Measurements from ENCODE around the gene CTAG1A. TPM values are rescaled to one million over a fixed set of nuclear protein-coding genes. Genes with fewer than 3 reads are reported as not detected.
"Not testable (repeated sequence)": the region's sequence is repeated elsewhere in the genome, so short reads cannot be mapped to it uniquely, and the experiment has no call there.

CTAG1A gene
- total RNA-seq (not detected), polyA plus RNA-seq (not detected)

- not testable (repeated sequence) for DNase-seq (ENCODE audit: extremely low spot score); H3K36me3 ChIP-seq (ENCODE audit: insufficient read depth); H3K27ac ChIP-seq (ENCODE audit: low read depth); H3K4me3 ChIP-seq (ENCODE audit: low read depth, low read length); H3K4me1 ChIP-seq (ENCODE audit: insufficient read depth)
- WGBS, result no CpG with 5 or more reads among the region's 39 CpGs
These were observed at the start of gene CTAG1A for GRCh38 chrX:154584585-154585183. Gene CTAG1A (plus strand): TSS chrX:154585133. CDS start chrX:154585207, 74 bp downstream.

DNA sequence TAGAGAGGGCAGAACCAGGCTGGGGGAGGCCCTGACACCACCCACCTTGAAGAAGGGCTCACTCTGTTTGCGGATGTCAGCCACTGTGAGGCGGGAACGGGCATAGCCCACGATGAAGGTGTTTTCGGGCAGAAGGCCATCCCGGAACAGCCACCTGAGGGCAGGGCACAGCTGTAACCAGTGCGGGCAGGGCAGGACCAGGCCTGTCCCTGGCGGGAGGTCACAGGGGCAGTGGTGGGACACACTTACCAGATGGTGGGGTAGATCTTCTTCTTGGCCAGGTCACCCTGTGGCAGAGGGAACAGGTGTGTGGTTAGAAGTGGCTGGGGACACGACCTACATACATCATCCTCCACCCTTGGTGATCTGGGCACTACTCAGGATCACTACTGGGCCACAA, 49.0 kb upstream of the CTAG1A start:
- 85% methylated on average over 9 of the region's 9 CpGs for WGBS

GRCh38 chrX:154539077-154539476, 45.9 kb upstream of the CTAG1A start:
- Histone ChIP-seq H3K27ac (ENCODE audit: low read depth) (no peak overlapping the region), H3K4me3 (ENCODE audit: low read depth, low read length) (no peak overlapping the region), H3K36me3 (ENCODE audit: insufficient read depth) (no peaks in the 10 kb centered on the region), H3K4me1 (ENCODE audit: insufficient read depth) (no peaks in the 10 kb centered on the region)
- WGBS, result 92% methylated on average over 8 of the region's 8 CpGs
- no peak for DNase-seq (ENCODE audit: extremely low spot score)

More for the DNA sequence above, 49.0 kb upstream of the CTAG1A start:
- H3K27ac ChIP-seq (ENCODE audit: low read depth), result no peak overlapping the region
- no peak for DNase-seq (ENCODE audit: extremely low spot score)
- H3K36me3 ChIP-seq (ENCODE audit: insufficient read depth), result no peaks in the 10 kb centered on the region
- no peaks in the 10 kb centered on the region for H3K4me1 ChIP-seq (ENCODE audit: insufficient read depth)
- no peak overlapping the region for H3K4me3 ChIP-seq (ENCODE audit: low read depth, low read length)

DNA sequence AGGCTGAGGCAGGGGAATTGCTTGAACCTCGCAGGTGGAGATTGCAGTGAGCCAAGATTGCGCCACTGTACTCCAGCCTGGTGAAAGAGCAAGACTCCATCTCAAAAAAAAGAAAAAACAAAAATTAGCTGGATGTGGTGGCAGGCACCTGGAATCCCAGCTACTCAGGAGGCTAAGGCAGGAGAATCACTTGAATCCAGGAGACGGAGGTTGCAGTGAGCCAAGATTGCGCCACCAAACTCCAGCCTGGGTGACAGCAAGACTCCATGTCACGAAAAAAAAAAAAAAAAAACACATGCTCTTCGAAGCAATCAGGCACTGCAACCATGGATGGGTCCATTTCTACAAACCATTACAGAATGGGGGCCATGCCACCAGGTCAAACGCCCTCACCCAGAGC, 44.6 kb upstream of the CTAG1A start:
- DNase-seq (ENCODE audit: extremely low spot score); H3K4me1 ChIP-seq (ENCODE audit: insufficient read depth); H3K4me3 ChIP-seq (ENCODE audit: low read depth, low read length); H3K36me3 ChIP-seq (ENCODE audit: insufficient read depth): not testable (repeated sequence)
- H3K27ac ChIP-seq (ENCODE audit: low read depth), result peak overlapping the region; percentile 39
- 84% methylated on average over 7 of the region's 7 CpGs for WGBS

- no peak for DNase-seq (ENCODE audit: extremely low spot score)
- no peak overlapping the region for H3K4me3 ChIP-seq (ENCODE audit: low read depth, low read length)
- no peaks in the 10 kb centered on the region for H3K4me1 ChIP-seq (ENCODE audit: insufficient read depth)
- WGBS, result 83% methylated on average over 19 of the region's 19 CpGs
- H3K27ac ChIP-seq (ENCODE audit: low read depth), result peak overlapping the region; percentile 76
- H3K36me3 ChIP-seq (ENCODE audit: insufficient read depth), result no peaks in the 10 kb centered on the region
These were observed 43.9 kb upstream of the CTAG1A start for GRCh38 chrX:154540897-154541535.

DNA sequence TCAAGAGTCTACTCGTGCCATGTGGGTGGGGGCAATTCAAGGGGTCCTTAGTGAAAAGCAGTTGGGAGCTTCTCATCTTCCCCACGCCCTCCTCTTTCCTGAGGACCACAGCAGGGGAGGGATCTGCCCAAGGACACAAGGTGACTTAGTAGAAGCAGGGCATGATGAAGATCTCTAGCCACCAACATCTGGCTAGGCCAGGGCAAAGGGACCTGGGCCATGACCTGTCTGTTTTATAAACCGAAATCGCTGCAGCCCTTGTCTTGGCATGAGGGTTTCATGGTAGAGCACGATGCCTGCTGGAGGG, 43.4 kb upstream of the CTAG1A start:
- no peak for DNase-seq (ENCODE audit: extremely low spot score)
- 53% methylated on average over 5 of the region's 5 CpGs for WGBS
- peak overlapping the region; percentile 76 for H3K27ac ChIP-seq (ENCODE audit: low read depth)
- H3K36me3 ChIP-seq (ENCODE audit: insufficient read depth), result no peaks in the 10 kb centered on the region
- H3K4me1 ChIP-seq (ENCODE audit: insufficient read depth), result no peaks in the 10 kb centered on the region
- no peak overlapping the region for H3K4me3 ChIP-seq (ENCODE audit: low read depth, low read length)

- H3K27ac ChIP-seq (ENCODE audit: low read depth), result peak overlapping the region; percentile 79
- H3K4me1 ChIP-seq (ENCODE audit: insufficient read depth), result no peaks in the 10 kb centered on the region
- no peaks in the 10 kb centered on the region for H3K36me3 ChIP-seq (ENCODE audit: insufficient read depth)
- 42% methylated on average over 12 of the region's 12 CpGs for WGBS
- no peak for DNase-seq (ENCODE audit: extremely low spot score)
- H3K4me3 ChIP-seq (ENCODE audit: low read depth, low read length), result no peak overlapping the region
These were observed 42.8 kb upstream of the CTAG1A start for GRCh38 chrX:154541896-154542722.

DNA sequence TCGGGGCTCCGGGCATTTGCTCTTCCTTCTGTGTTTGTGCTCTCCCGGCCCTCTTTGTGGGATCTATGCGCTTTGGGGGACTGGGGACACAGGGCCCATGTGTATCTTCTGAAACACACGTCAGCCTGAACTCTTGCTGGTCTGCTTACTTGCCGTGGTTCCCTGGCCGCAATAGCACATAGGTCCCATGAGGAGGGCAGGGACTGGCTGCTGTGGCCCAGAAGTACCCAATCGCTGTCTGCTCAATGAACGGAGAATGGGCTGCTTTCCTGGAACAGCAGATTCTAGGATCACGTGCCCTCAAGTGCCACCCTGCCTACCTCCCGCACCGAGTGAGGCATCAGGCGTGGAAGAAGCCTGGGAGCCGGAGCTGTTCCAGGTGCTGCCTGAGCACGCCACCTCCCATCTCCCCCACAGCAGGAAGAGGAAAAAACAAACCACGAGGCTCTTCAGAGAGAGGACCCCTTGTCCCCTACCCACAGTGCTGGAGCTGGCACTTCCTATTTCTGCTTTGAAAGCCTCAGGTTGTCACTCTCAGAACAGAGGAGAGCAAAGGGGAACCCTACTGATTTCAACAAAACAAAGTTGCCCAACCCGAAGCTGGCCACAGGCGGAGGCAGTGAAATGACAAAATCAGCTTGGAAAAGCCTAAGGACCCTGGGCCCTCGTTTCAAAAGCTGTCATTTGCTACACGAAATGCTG, 42.1 kb upstream of the CTAG1A start:
- DNase-seq (ENCODE audit: extremely low spot score), result no peak

DNA sequence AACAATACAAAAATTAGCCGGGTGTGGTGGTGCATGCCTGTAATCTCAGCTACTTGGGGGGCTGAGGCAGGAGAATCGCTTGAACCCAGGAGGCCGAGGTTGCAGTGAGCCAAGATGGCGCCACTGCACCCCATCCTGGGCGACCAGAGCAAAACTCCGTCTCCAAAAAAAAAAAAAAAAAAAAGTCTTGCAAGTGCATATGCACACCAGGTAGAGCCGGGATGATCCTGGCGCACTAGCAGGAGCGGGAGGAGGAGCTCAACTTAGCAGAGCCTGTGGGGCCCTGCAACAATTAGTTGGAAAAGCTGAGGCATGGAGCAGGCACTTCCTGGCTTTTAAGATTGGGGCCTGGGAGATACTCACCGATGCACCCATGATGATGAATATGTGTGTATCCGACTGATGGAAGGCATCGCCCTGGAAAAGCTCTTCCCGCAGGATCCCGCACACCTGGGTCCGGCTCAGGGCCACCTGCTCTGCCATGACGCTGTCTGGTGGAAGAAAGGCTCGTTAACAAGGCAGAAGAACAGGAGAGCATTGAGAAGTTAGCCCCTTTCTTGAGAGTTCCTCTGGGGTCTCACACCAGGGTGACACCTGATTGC, 39.2 kb upstream of the CTAG1A start:
- Histone ChIP-seq H3K36me3 (ENCODE audit: insufficient read depth) (no peaks in the 10 kb centered on the region), H3K4me3 (ENCODE audit: low read depth, low read length) (no peak overlapping the region), H3K4me1 (ENCODE audit: insufficient read depth) (no peaks in the 10 kb centered on the region), H3K27ac (ENCODE audit: low read depth) (no peak overlapping the region)
- DNase-seq (ENCODE audit: extremely low spot score), result no peak
- WGBS, result 92% methylated on average over 17 of the region's 17 CpGs

More for the DNA sequence above, 42.1 kb upstream of the CTAG1A start:
- 71% methylated on average over 20 of the region's 20 CpGs for WGBS
- H3K36me3 ChIP-seq (ENCODE audit: insufficient read depth), result no peaks in the 10 kb centered on the region
- no peak overlapping the region for H3K4me3 ChIP-seq (ENCODE audit: low read depth, low read length)
- peak overlapping the region; percentile 79 for H3K27ac ChIP-seq (ENCODE audit: low read depth)
- H3K4me1 ChIP-seq (ENCODE audit: insufficient read depth), result no peaks in the 10 kb centered on the region

DNA sequence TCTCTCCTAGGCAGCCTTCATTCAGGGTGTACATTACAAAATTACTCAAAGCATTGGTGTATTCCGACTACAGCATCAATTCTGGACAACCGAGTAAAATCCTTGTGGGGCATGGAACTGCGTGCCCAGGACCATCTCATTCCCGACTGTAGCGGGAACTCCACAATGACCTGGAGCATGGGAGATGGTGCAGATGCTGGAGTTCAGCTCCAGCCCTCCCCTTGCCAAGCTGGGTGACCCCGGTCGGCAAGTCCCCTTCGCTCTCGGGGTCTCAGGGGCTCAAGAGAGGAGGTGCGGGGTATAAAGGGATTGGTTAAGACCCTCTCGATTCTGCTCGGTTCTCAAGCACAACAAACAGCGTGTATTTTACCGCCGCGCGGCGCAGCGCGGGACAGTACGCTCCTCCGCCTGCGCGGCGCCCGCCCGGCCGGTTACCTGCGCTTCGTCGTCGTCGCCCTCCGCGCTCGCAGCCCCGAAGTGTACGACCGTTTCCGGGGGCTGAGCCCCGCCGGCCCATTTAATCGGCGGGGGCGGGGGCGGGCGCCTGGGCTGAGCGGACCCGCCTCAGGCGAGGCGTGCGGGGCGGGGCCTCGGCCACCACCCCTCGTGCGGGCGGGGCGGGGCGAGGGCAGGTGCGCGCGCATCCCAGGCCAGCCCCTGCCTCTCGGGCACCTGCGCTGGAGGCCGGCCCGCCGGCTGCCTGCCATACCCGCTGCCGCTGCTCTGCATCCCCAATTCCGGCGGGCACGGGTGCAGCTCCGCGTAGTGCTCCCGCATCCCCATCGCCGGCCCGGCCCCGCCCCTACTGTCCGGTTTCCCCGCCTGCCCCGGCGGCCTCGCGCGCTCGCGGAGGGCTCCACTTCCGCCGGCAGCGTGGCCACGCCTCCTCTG, 38.3 kb upstream of the CTAG1A start, which contains the start of gene G6PD:
Gene G6PD (minus strand): TSS at position 493 of the 891 bp plus-strand sequence. CDS start 691 bp downstream, outside the sequence.
- Histone ChIP-seq H3K27ac (ENCODE audit: low read depth) (peak within 1 kb of the TSS; percentile 73), H3K36me3 (ENCODE audit: insufficient read depth) (no peaks in the 10 kb centered on the region), H3K4me3 (ENCODE audit: low read depth, low read length) (peak within 1 kb of the TSS; percentile 51), H3K4me1 (ENCODE audit: insufficient read depth) (no peaks in the 10 kb centered on the region)
- no peak for DNase-seq (ENCODE audit: extremely low spot score)
- WGBS, result under 1% methylated on average over 88 of the region's 92 CpGs

- DNase-seq (ENCODE audit: extremely low spot score), result peak; percentile 54
- H3K4me3 ChIP-seq (ENCODE audit: low read depth, low read length), result peak within 1 kb of the TSS; percentile 51
- no peaks in the 10 kb centered on the region for H3K4me1 ChIP-seq (ENCODE audit: insufficient read depth)
- H3K27ac ChIP-seq (ENCODE audit: low read depth), result peak within 1 kb of the TSS; percentile 73
- under 1% methylated on average over 69 of the region's 69 CpGs for WGBS
- H3K36me3 ChIP-seq (ENCODE audit: insufficient read depth), result no peaks in the 10 kb centered on the region
These were observed 37.5 kb upstream of the CTAG1A start, which contains the start of gene IKBKG for GRCh38 chrX:154547245-154548027. Gene IKBKG (plus strand): TSS chrX:154547620. CDS start chrX:154552003, 4,383 bp downstream.

- no peaks in the 10 kb centered on the region for H3K36me3 ChIP-seq (ENCODE audit: insufficient read depth)
- no peaks in the 10 kb centered on the region for H3K4me1 ChIP-seq (ENCODE audit: insufficient read depth)
- peak overlapping the region; percentile 41 for H3K27ac ChIP-seq (ENCODE audit: low read depth)
- peak overlapping the region; percentile 51 for H3K4me3 ChIP-seq (ENCODE audit: low read depth, low read length)
- WGBS, result 1% methylated on average over 9 of the region's 9 CpGs
- no peak for DNase-seq (ENCODE audit: extremely low spot score)
These were observed 37.0 kb upstream of the CTAG1A start for GRCh38 chrX:154548028-154548316.

Measured in urinary bladder (tissue), 4 donors.